CD4-positive, alpha-beta T cell treated with Interleukin-6 at 100 ng/mL for 8 hours (primary cell): ENCODE measurements around the gene MLH3.

Source experiments
- DNase-seq: peaks from one replicate; pipeline ENCODE4 v3.0.0-alpha.2; 2020; ENCODE audit warnings: mixed read lengths, low spot score

MLH3 gene

GRCh38 chr14:74984236-74985027, 66.8 kb downstream of the MLH3 start:
- DNase-seq, result no peak

- DNase-seq, result no peak
Measured at GRCh38 chr14:74983343-74983742, 67.9 kb downstream of the MLH3 start.

GRCh38 chr14:74982661-74983060, 68.6 kb downstream of the MLH3 start:
- DNase-seq, result no peak

- DNase-seq, result no peak
Measured at GRCh38 chr14:74981833-74982232, 69.4 kb downstream of the MLH3 start.

- no peak for DNase-seq
Measured at GRCh38 chr14:74981462-74981782, 69.8 kb downstream of the MLH3 start.

GRCh38 chr14:74980731-74981461, 70.4 kb downstream of the MLH3 start:
- no peak for DNase-seq

- DNase-seq, result no peak
Measured at GRCh38 chr14:74980398-74980730, 70.9 kb downstream of the MLH3 start.

GRCh38 chr14:74979442-74980397, 71.5 kb downstream of the MLH3 start:
- no peak for DNase-seq

GRCh38 chr14:74979029-74979428, 72.2 kb downstream of the MLH3 start:
- DNase-seq, result no peak

GRCh38 chr14:74978416-74978947, 72.8 kb downstream of the MLH3 start:
- DNase-seq, result no peak

- DNase-seq, result no peak
Measured at GRCh38 chr14:74977901-74978385, 73.3 kb downstream of the MLH3 start.

- DNase-seq, result no peak
Measured at GRCh38 chr14:74977164-74977900, 73.9 kb downstream of the MLH3 start.

GRCh38 chr14:74976264-74977113, 74.8 kb downstream of the MLH3 start:
- no peak for DNase-seq

- no peak for DNase-seq
Measured at GRCh38 chr14:74975059-74975810, 76.0 kb downstream of the MLH3 start.

- DNase-seq, result no peak
Measured at GRCh38 chr14:74974364-74975058, 76.8 kb downstream of the MLH3 start.

- DNase-seq, result no peak
Measured at GRCh38 chr14:74973905-74974363, 77.3 kb downstream of the MLH3 start.

GRCh38 chr14:74973003-74973653, 78.1 kb downstream of the MLH3 start:
- DNase-seq, result no peak

- DNase-seq, result no peak
Measured at GRCh38 chr14:74968811-74969210, 82.5 kb downstream of the MLH3 start.
